ENCODE measurements around the gene FGF22. TPM values are rescaled to one million over a fixed set of nuclear protein-coding genes. Genes with fewer than 3 reads are reported as not detected.
"Not testable (repeated sequence)": the region's sequence is repeated elsewhere in the genome, so short reads cannot be mapped to it uniquely, and the experiment has no call there.

FGF22 gene
- total RNA-seq, 5 donors from 2014 or later (not counting 1 experiment from before 2014, with no cell fraction given) = 0.35 to 3.9 (median 2.8) TPM

GRCh38 chr19:662962-663681 is 23.4 kb downstream of the FGF22 start, which contains the start of gene RNF126:
Gene RNF126, minus strand, starts transcription at chr19:663214. Its CDS starts 93 bp downstream, at chr19:663121.
- ATAC-seq (replicated peaks in 1 of 4) = peak; percentile 51 to 71 (median 59)
- Histone ChIP-seq H3K9me3 (no peaks in the 10 kb centered on the region), H3K27me3 (replicated peaks in 1 of 2; ENCODE audit: control insufficient read depth in 2 of 2, extremely low read depth in 1 of 2, insufficient read depth in 2 of 2, low read length in 1 of 2) (peaks cover 0 to 4% of the 10 kb centered on the region in 2 experiments), H3K36me3 (ENCODE audit: control insufficient read depth in 2 of 2, extremely low read depth in 1 of 2, insufficient read depth in 1 of 2, low read length in 1 of 2) (peaks cover 0 to 7% of the 10 kb centered on the region in 2 donors), H3K27ac (ENCODE audit: low read length) (peak within 1 kb of the TSS; percentile 98), H3K4me1 (ENCODE audit: control insufficient read depth in 1 of 2, extremely low read depth in 1 of 2, insufficient read depth in 2 of 2, low read length in 2 of 2) (peaks cover 12 to 61% of the 10 kb centered on the region in 2 experiments), H3K4me3 (ENCODE audit: control insufficient read depth in 1 of 2, extremely low read depth in 1 of 2, low read length in 1 of 2) (peak within 1 kb of the TSS; percentile 86 to 87)
- peak; percentile 82 to 97 (median 92) for DNase-seq
- peak within 1 kb of the TSS; percentile 97 for H3K27ac Mint-ChIP-seq
- H3K9me3 Mint-ChIP-seq = no peaks in the 10 kb centered on the region
- H3K4me1 Mint-ChIP-seq = peaks cover 35 to 47% (median 46%) of the 10 kb centered on the region in 3 donors
- POLR2A ChIA-PET = interaction anchor here in 1 of 2 donors (0.8 kb wide), 1 partner anchor 80 kb away, joined by 4 read pairs; no protein-coding TSS in a partner anchor
- peaks cover 2% of the 10 kb centered on the region for H3K36me3 Mint-ChIP-seq
- WGBS (ENCODE audit: insufficient coverage) = under 1% methylated on average over 93 of the region's 97 CpGs
- H3K4me3 Mint-ChIP-seq = peak within 1 kb of the TSS; percentile 95 to 98 (median 96)
- no peaks in the 10 kb centered on the region for H3K27me3 Mint-ChIP-seq
- CTCF ChIA-PET = interaction anchor here in 1 of 2 donors (0.6 to 0.7 kb wide), 5 partner anchors 27 to 762 kb away, joined by 3 to 5 read pairs (median 3); partner anchors contain the start of genes BSG and PTBP1

- H3K4me3 ChIP-seq (ENCODE audit: control insufficient read depth in 1 of 2, extremely low read depth in 1 of 2, low read length in 1 of 2) = peak overlapping the region; percentile 33 to 46
- H3K9me3 ChIP-seq = no peaks in the 10 kb centered on the region
- peaks cover 33 to 47% (median 40%) of the 10 kb centered on the region in 3 donors for H3K4me1 Mint-ChIP-seq
- H3K36me3 Mint-ChIP-seq = peaks cover 2% of the 10 kb centered on the region
- POLR2A ChIA-PET = interaction anchor here in 1 of 2 donors (0.8 kb wide), 1 partner anchor 80 kb away, joined by 4 read pairs; no protein-coding TSS in a partner anchor
- DNase-seq (no peak), ATAC-seq (replicated peaks in 1 of 4) (no peak)
- peak overlapping the region; percentile 87 for H3K27ac ChIP-seq (ENCODE audit: low read length)
- H3K9me3 Mint-ChIP-seq = no peaks in the 10 kb centered on the region
- 57% methylated on average over 15 of the region's 18 CpGs for WGBS (ENCODE audit: insufficient coverage)
- H3K4me1 ChIP-seq (ENCODE audit: control insufficient read depth in 1 of 2, extremely low read depth in 1 of 2, insufficient read depth in 2 of 2, low read length in 2 of 2) = peaks cover 12 to 55% of the 10 kb centered on the region in 2 experiments
- peak overlapping the region; percentile 73 to 98 (median 75) for H3K4me3 Mint-ChIP-seq
- H3K36me3 ChIP-seq (ENCODE audit: control insufficient read depth in 2 of 2, extremely low read depth in 1 of 2, insufficient read depth in 1 of 2, low read length in 1 of 2) = peaks cover 0 to 2% of the 10 kb centered on the region in 2 donors
- H3K27me3 ChIP-seq (replicated peaks in 1 of 2; ENCODE audit: control insufficient read depth in 2 of 2, extremely low read depth in 1 of 2, insufficient read depth in 2 of 2, low read length in 1 of 2) = peaks cover 0 to 4% of the 10 kb centered on the region in 2 experiments
- peak overlapping the region; percentile 89 to 91 for H3K27ac Mint-ChIP-seq
- H3K27me3 Mint-ChIP-seq = no peaks in the 10 kb centered on the region
- CTCF ChIA-PET = interaction anchor here in 1 of 2 donors (0.6 kb wide), 1 partner anchor 133 kb away, joined by 3 read pairs; the partner anchor contains the start of gene PTBP1
Observed at GRCh38 chr19:663682-664117, 24.0 kb downstream of the FGF22 start.

DNA sequence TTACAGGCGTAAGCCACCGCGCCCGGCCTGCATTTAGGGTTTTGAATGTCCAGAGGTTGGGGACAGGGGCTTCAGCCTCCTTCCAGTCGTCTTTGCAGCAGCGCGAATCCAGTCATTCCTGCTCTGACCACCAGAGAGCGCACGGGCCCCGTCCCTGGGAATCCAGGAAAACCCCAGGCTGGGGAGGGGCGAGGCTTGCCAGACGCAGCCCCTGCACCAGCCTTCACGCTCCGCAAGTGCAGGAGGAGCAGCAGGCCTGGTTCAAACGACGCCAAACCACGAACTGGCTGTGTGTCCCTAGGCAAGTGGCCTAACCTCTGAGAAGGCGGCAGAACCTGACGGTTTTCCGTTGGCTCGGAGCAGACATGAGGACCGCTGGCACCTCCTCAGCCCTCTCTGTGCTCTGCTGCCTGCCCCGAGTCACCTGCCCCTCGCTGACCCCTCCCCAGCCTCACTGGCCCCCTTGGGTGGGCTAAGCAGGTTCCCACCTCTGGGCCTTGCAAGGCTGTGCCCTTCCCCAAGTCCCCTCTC is 25.3 kb downstream of the FGF22 start:
- CTCF ChIA-PET = interaction anchor here in 1 of 2 donors (0.7 kb wide), 1 partner anchor 178 kb away, joined by 3 read pairs; no protein-coding TSS in a partner anchor
- POLR2A ChIA-PET = no interaction called here
- peaks cover 6 to 43% of the 10 kb centered on the region in 2 experiments for H3K4me1 ChIP-seq (ENCODE audit: control insufficient read depth in 1 of 2, extremely low read depth in 1 of 2, insufficient read depth in 2 of 2, low read length in 2 of 2)

GRCh38 chr19:666985-667573 is 27.4 kb downstream of the FGF22 start:
- Histone ChIP-seq H3K4me1 (ENCODE audit: control insufficient read depth in 1 of 2, extremely low read depth in 1 of 2, insufficient read depth in 2 of 2, low read length in 2 of 2) (peaks cover 4 to 22% of the 10 kb centered on the region in 2 experiments), H3K27me3 (replicated peaks in 1 of 2; ENCODE audit: control insufficient read depth in 2 of 2, extremely low read depth in 1 of 2, insufficient read depth in 2 of 2, low read length in 1 of 2) (peaks cover 0 to 23% of the 10 kb centered on the region in 2 experiments)
- H3K36me3 Mint-ChIP-seq; H3K27ac ChIP-seq (ENCODE audit: low read length); H3K9me3 Mint-ChIP-seq; H3K9me3 ChIP-seq; POLR2A ChIA-PET; H3K36me3 ChIP-seq (ENCODE audit: control insufficient read depth in 2 of 2, extremely low read depth in 1 of 2, insufficient read depth in 1 of 2, low read length in 1 of 2); DNase-seq; H3K27me3 Mint-ChIP-seq; H3K4me3 Mint-ChIP-seq; H3K27ac Mint-ChIP-seq; ATAC-seq (replicated peaks in 1 of 4); H3K4me3 ChIP-seq (ENCODE audit: control insufficient read depth in 1 of 2, extremely low read depth in 1 of 2, low read length in 1 of 2): not testable (repeated sequence)
- CTCF ChIA-PET = interaction anchor here in 1 of 2 donors (0.7 kb wide), 1 partner anchor 12 kb away, joined by 3 read pairs; no protein-coding TSS in a partner anchor
- 84% methylated on average over 28 of the region's 38 CpGs for WGBS (ENCODE audit: insufficient coverage)
- peaks cover 16 to 21% (median 18%) of the 10 kb centered on the region in 3 donors for H3K4me1 Mint-ChIP-seq

More for the DNA sequence above, 25.3 kb downstream of the FGF22 start:
- Mint-ChIP-seq H3K27me3 (peaks cover 2 to 3% of the 10 kb centered on the region in 2 donors), H3K9me3 (no peaks in the 10 kb centered on the region), H3K27ac (peak overlapping the region; percentile 48 to 74), H3K36me3 (peaks cover 2% of the 10 kb centered on the region), H3K4me1 (peaks cover 23 to 41% (median 30%) of the 10 kb centered on the region in 3 donors), H3K4me3 (peak overlapping the region; percentile 34 to 98 (median 51))
- H3K27me3 ChIP-seq (replicated peaks in 1 of 2; ENCODE audit: control insufficient read depth in 2 of 2, extremely low read depth in 1 of 2, insufficient read depth in 2 of 2, low read length in 1 of 2) = peaks cover 0 to 7% of the 10 kb centered on the region in 2 experiments
- H3K27ac ChIP-seq (ENCODE audit: low read length) = no peak overlapping the region
- no peaks in the 10 kb centered on the region for H3K36me3 ChIP-seq (ENCODE audit: control insufficient read depth in 2 of 2, extremely low read depth in 1 of 2, insufficient read depth in 1 of 2, low read length in 1 of 2)
- peak overlapping the region in 1 of 2 donors; percentile 7 for H3K4me3 ChIP-seq (ENCODE audit: control insufficient read depth in 1 of 2, extremely low read depth in 1 of 2, low read length in 1 of 2)
- H3K9me3 ChIP-seq = no peaks in the 10 kb centered on the region
- ATAC-seq (replicated peaks in 1 of 4) (peak in 1 of 4 experiments; percentile 13), DNase-seq (peak; percentile 46 to 92 (median 72))
- 11% methylated on average over 21 of the region's 24 CpGs for WGBS (ENCODE audit: insufficient coverage)

GRCh38 chr19:668675-669434 is 29.2 kb downstream of the FGF22 start:
- DNase-seq; H3K27ac Mint-ChIP-seq; H3K27ac ChIP-seq (ENCODE audit: low read length); H3K4me3 ChIP-seq (ENCODE audit: control insufficient read depth in 1 of 2, extremely low read depth in 1 of 2, low read length in 1 of 2); H3K36me3 Mint-ChIP-seq; H3K4me3 Mint-ChIP-seq; H3K27me3 Mint-ChIP-seq; H3K36me3 ChIP-seq (ENCODE audit: control insufficient read depth in 2 of 2, extremely low read depth in 1 of 2, insufficient read depth in 1 of 2, low read length in 1 of 2); CTCF ChIA-PET; H3K9me3 Mint-ChIP-seq; H3K9me3 ChIP-seq; ATAC-seq (replicated peaks in 1 of 4): not testable (repeated sequence)
- peaks cover 9 to 16% (median 11%) of the 10 kb centered on the region in 3 donors for H3K4me1 Mint-ChIP-seq
- H3K4me1 ChIP-seq (ENCODE audit: control insufficient read depth in 1 of 2, extremely low read depth in 1 of 2, insufficient read depth in 2 of 2, low read length in 2 of 2) = peaks cover 0 to 14% of the 10 kb centered on the region in 2 experiments
- 17% methylated on average over 2 of the region's 12 CpGs for WGBS (ENCODE audit: insufficient coverage)
- H3K27me3 ChIP-seq (replicated peaks in 1 of 2; ENCODE audit: control insufficient read depth in 2 of 2, extremely low read depth in 1 of 2, insufficient read depth in 2 of 2, low read length in 1 of 2) = peaks cover 0 to 41% of the 10 kb centered on the region in 2 experiments
- POLR2A ChIA-PET = interaction anchor here in 1 of 2 donors (0.6 kb wide), 1 partner anchor 524 kb away, joined by 3 read pairs; no protein-coding TSS in a partner anchor

All from T-cell (primary cell).